HUES6 (cell line): ENCODE data around the gene DOC2B.
"Not testable (repeated sequence)": the region's sequence is repeated elsewhere in the genome, so short reads cannot be mapped to it uniquely, and the experiment has no call there.

ENCODE experiments used
- H3K27ac ChIP-seq: 2 replicates; pipeline ENCODE4 v1.7.0; 2013; ENCODE audit warnings: low read depth, mild to moderate bottlenecking, low read length, inconsistent platforms
- H3K27me3 ChIP-seq: 2 replicates; pipeline ENCODE4 v1.6.1; 2013; ENCODE audit warnings: low read length; ENCODE audit not compliant: control insufficient read depth, insufficient read depth
- H3K36me3 ChIP-seq: 2 replicates; pipeline ENCODE4 v1.6.1; 2013; ENCODE audit warnings: low read length; ENCODE audit not compliant: control insufficient read depth, insufficient read depth
- H3K4me1 ChIP-seq: 2 replicates; pipeline ENCODE4 v1.6.1; 2013; ENCODE audit warnings: low read length; ENCODE audit not compliant: control insufficient read depth, insufficient read depth
- H3K4me3 ChIP-seq: 2 replicates; pipeline ENCODE4 v1.5.1; 2013; ENCODE audit warnings: low read depth, low read length
- H3K9ac ChIP-seq: one replicate; pipeline ENCODE4 v1.6.1; 2013; ENCODE audit warnings: mild to moderate bottlenecking, low read length
- H3K9me3 ChIP-seq: 2 replicates; pipeline ENCODE4 v1.6.1; 2013; ENCODE audit warnings: low read depth, low read length; ENCODE audit not compliant: control insufficient read depth, insufficient read depth

Gene DOC2B

GRCh38 chr17:199191-199604, 17.7 kb upstream of the DOC2B start:
- H3K27ac ChIP-seq: no peak overlapping the region
- no peaks in the 10 kb centered on the region for H3K27me3 ChIP-seq
- no peak overlapping the region for H3K4me3 ChIP-seq
- no peaks in the 10 kb centered on the region for H3K36me3 ChIP-seq
- no peak overlapping the region for H3K9ac ChIP-seq
- no peaks in the 10 kb centered on the region for H3K9me3 ChIP-seq
- peaks cover 23% of the 10 kb centered on the region for H3K4me1 ChIP-seq

GRCh38 chr17:198225-198624, 16.8 kb upstream of the DOC2B start:
- H3K9me3 ChIP-seq, H3K4me3 ChIP-seq, H3K9ac ChIP-seq, H3K27ac ChIP-seq, H3K36me3 ChIP-seq, H3K27me3 ChIP-seq: not testable (repeated sequence)
- peaks cover 23% of the 10 kb centered on the region for H3K4me1 ChIP-seq

- Histone ChIP-seq H3K9ac (no peak overlapping the region), H3K4me3 (no peak overlapping the region), H3K27me3 (no peaks in the 10 kb centered on the region), H3K36me3 (no peaks in the 10 kb centered on the region), H3K4me1 (peaks cover 23% of the 10 kb centered on the region), H3K27ac (no peak overlapping the region), H3K9me3 (no peaks in the 10 kb centered on the region)
These were observed 15.9 kb upstream of the DOC2B start for GRCh38 chr17:197352-197751.

- no peaks in the 10 kb centered on the region for H3K27me3 ChIP-seq
- no peak overlapping the region for H3K9ac ChIP-seq
- H3K36me3 ChIP-seq: no peaks in the 10 kb centered on the region
- H3K4me1 ChIP-seq: peaks cover 12% of the 10 kb centered on the region; the same call in 1 of the 2 replicates
- no peaks in the 10 kb centered on the region for H3K9me3 ChIP-seq
- H3K27ac ChIP-seq: no peak overlapping the region
- H3K4me3 ChIP-seq: no peak overlapping the region
These were observed 13.6 kb upstream of the DOC2B start for GRCh38 chr17:194828-195602.

- no peak overlapping the region for H3K27ac ChIP-seq
These were observed 12.7 kb upstream of the DOC2B start for GRCh38 chr17:193841-194806.

GRCh38 chr17:193426-193810, 12.0 kb upstream of the DOC2B start:
- Histone ChIP-seq H3K4me1 (no peaks in the 10 kb centered on the region), H3K4me3 (no peak overlapping the region), H3K27ac (no peak overlapping the region), H3K36me3 (no peaks in the 10 kb centered on the region), H3K9me3 (no peaks in the 10 kb centered on the region), H3K27me3 (no peaks in the 10 kb centered on the region), H3K9ac (no peak overlapping the region)

More at GRCh38 chr17:193841-194806, 12.7 kb upstream of the DOC2B start:
- Histone ChIP-seq H3K27me3 (no peaks in the 10 kb centered on the region), H3K36me3 (no peaks in the 10 kb centered on the region), H3K4me1 (peaks cover 3% of the 10 kb centered on the region; the same call in 1 of the 2 replicates), H3K9me3 (no peaks in the 10 kb centered on the region), H3K9ac (no peak overlapping the region), H3K4me3 (no peak overlapping the region)

GRCh38 chr17:192666-193425, 11.4 kb upstream of the DOC2B start:
- Histone ChIP-seq H3K9ac (no peak overlapping the region), H3K4me1 (no peaks in the 10 kb centered on the region), H3K36me3 (no peaks in the 10 kb centered on the region), H3K9me3 (no peaks in the 10 kb centered on the region), H3K27ac (no peak overlapping the region), H3K27me3 (no peaks in the 10 kb centered on the region), H3K4me3 (no peak overlapping the region)

GRCh38 chr17:189444-189843, 8.0 kb upstream of the DOC2B start:
- no peak overlapping the region for H3K4me3 ChIP-seq
- no peak overlapping the region for H3K9ac ChIP-seq
- H3K4me1 ChIP-seq: no peaks in the 10 kb centered on the region
- H3K27me3 ChIP-seq: peaks cover 10% of the 10 kb centered on the region
- H3K36me3 ChIP-seq: no peaks in the 10 kb centered on the region
- H3K9me3 ChIP-seq: no peaks in the 10 kb centered on the region
- H3K27ac ChIP-seq: no peak overlapping the region

- no peaks in the 10 kb centered on the region for H3K36me3 ChIP-seq
- H3K27me3 ChIP-seq: peaks cover 33% of the 10 kb centered on the region
- no peak overlapping the region for H3K27ac ChIP-seq
- H3K4me3 ChIP-seq: no peak overlapping the region
- peaks cover 7% of the 10 kb centered on the region for H3K4me1 ChIP-seq
- no peaks in the 10 kb centered on the region for H3K9me3 ChIP-seq
- no peak overlapping the region for H3K9ac ChIP-seq
These were observed 5.7 kb upstream of the DOC2B start for GRCh38 chr17:187130-187529.

GRCh38 chr17:185445-186138, 4.1 kb upstream of the DOC2B start:
- Histone ChIP-seq H3K9me3 (no peaks in the 10 kb centered on the region), H3K4me1 (peaks cover 12% of the 10 kb centered on the region), H3K4me3 (no peak overlapping the region), H3K27me3 (peaks cover 48% of the 10 kb centered on the region), H3K36me3 (no peaks in the 10 kb centered on the region), H3K27ac (no peak overlapping the region), H3K9ac (no peak overlapping the region)
